ENCODE measurements around the gene ADD2.

DNA sequence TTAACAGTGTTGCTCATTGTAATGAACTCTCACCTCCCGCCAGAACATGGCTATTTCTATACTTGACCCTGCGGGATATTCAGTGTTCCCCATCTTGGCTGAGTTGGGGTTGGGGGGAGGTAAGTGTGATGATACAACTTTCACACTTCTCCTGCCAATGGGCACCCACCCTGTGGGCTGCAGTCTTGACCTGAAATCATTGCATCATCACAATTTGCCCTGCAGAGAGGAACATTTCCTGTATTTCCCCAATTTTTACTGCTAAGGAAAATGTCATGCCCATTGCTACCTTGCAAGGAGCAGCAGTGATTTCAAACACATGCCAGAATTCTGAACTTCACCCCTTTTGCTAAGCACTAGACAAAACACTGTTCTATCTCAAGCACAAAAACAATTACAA is 92.1 kb downstream of the ADD2 start:
- no peak for TF ChIP-seq GATA3 (IDR thresholded peaks at IDR 0.05; ENCODE audit: low read depth, low read length)
- TF ChIP-seq GATA2 (IDR thresholded peaks at IDR 0.05; ENCODE audit: low read depth, low read length) = no peak
